Subcutaneous abdominal adipose tissue (tissue), 5 donors: ENCODE data around the gene FBN2.
"Not testable (repeated sequence)": the region's sequence is repeated elsewhere in the genome, so short reads cannot be mapped to it uniquely, and the experiment has no call there.

Source experiments
- H3K27ac ChIP-seq: one replicate; pipeline ENCODE4 v1.7.0; 2013; ENCODE audit warnings: low read depth, mild to moderate bottlenecking, inconsistent platforms, low read length, moderate library complexity
- H3K27me3 ChIP-seq, 5 donors: one replicate each; pipeline ENCODE4 v1.7.0; 2013; ENCODE audit warnings: low read length in 5 of 5, inconsistent platforms in 1 of 5; ENCODE audit not compliant: control insufficient read depth in 5 of 5, insufficient read depth in 4 of 5
- H3K36me3 ChIP-seq, 5 donors: one replicate each; pipeline ENCODE4 v1.7.0; 2013; ENCODE audit warnings: low read length in 5 of 5; ENCODE audit not compliant: control insufficient read depth in 5 of 5, insufficient read depth in 5 of 5
- H3K4me1 ChIP-seq, 5 donors: one replicate each; pipeline ENCODE4 v1.7.0; 2013; ENCODE audit warnings: low read length in 5 of 5, mild to moderate bottlenecking in 3 of 5, moderate library complexity in 1 of 5; ENCODE audit not compliant: control insufficient read depth in 5 of 5, insufficient read depth in 5 of 5
- H3K4me3 ChIP-seq, 5 donors: one replicate each; pipeline ENCODE4 v1.7.0; 2013; ENCODE audit warnings: low read length in 5 of 5, low read depth in 1 of 5
- H3K9ac ChIP-seq, 5 donors: one replicate each; pipeline ENCODE4 v1.7.0; 2013; ENCODE audit warnings: low read length in 5 of 5, mild to moderate bottlenecking in 4 of 5, moderate library complexity in 3 of 5
- H3K9me3 ChIP-seq, 5 donors: one replicate each; pipeline ENCODE4 v1.7.0; 2013; ENCODE audit warnings: low read length in 5 of 5; ENCODE audit not compliant: control insufficient read depth in 5 of 5
- donor health status: healthy.
- donor health status: healthy.
- donor health status: healthy.
- donor health status: healthy.
- donor health status: healthy.

The FBN2 gene

DNA sequence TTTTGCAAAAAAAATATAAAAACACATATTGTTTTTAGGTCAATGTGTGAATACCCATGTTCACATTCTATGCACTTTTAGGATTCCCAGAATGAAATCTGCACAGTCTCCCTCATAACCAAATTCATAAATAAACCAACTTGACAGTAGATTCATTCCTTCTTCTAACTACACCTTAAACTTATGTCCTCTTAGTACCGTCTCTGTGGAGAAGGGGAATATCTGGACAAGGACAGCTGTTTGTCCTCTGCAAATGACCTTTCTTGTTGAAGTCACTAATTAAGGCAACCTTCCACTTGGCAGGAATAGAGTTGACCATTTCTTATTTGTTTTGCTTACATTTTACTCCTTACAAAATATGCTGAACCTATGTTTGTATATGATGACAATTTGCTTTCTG lies 71.1 kb downstream of the FBN2 start:
- Histone ChIP-seq H3K9ac (no peak overlapping the region), H3K4me1 (no peaks in the 10 kb centered on the region), H3K36me3 (no peaks in the 10 kb centered on the region), H3K27me3 (no peaks in the 10 kb centered on the region), H3K4me3 (no peak overlapping the region), H3K27ac (no peak overlapping the region), H3K9me3 (no peaks in the 10 kb centered on the region)

DNA sequence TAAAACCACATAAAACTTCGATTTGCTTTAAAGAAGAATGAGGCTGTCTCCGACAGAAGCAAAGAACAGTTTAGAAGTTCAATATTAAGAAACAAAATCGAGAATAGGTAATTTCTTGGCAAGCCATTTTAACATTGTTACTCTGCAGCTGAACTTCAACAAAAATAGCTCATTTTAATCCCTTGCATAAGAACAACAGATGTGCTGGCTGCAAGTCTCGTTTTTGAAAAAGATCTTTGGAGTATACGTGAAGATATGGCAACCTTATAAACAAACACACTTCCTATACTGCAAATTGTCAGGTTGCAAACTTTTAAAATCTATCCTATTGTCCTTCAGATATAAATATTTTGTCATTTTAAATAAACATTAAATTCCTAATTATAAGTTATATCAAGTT lies 71.5 kb downstream of the FBN2 start:
- H3K9ac ChIP-seq = no peak overlapping the region
- no peaks in the 10 kb centered on the region for H3K27me3 ChIP-seq
- no peaks in the 10 kb centered on the region for H3K36me3 ChIP-seq
- no peak overlapping the region for H3K4me3 ChIP-seq
- no peak overlapping the region for H3K27ac ChIP-seq
- no peaks in the 10 kb centered on the region for H3K9me3 ChIP-seq
- no peaks in the 10 kb centered on the region for H3K4me1 ChIP-seq

DNA sequence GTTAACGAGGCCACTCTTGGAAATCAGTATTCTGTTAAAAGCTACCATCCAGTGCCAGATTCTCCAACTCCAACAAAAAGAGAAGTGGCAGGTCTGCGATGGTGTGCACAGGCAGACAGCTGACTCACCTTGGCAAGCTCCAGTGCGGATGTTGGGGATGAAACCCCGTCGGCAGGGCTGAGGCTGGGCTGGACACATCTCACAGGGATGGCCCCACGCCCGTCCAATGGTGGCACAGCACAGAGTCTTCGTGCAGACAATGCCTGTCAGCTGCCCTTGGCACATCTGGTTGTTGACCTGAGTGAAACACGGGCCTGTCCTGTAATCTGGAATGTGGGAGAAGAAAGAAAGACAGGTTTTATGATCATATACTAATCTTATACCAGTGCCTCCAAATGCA lies 73.4 kb downstream of the FBN2 start:
- Histone ChIP-seq H3K9ac (no peak overlapping the region), H3K4me1 (no peaks in the 10 kb centered on the region), H3K36me3 (no peaks in the 10 kb centered on the region), H3K27me3 (no peaks in the 10 kb centered on the region), H3K4me3 (no peak overlapping the region), H3K27ac (no peak overlapping the region), H3K9me3 (peaks cover 0 to 2% (median 0%) of the 10 kb centered on the region in 5 donors)

DNA sequence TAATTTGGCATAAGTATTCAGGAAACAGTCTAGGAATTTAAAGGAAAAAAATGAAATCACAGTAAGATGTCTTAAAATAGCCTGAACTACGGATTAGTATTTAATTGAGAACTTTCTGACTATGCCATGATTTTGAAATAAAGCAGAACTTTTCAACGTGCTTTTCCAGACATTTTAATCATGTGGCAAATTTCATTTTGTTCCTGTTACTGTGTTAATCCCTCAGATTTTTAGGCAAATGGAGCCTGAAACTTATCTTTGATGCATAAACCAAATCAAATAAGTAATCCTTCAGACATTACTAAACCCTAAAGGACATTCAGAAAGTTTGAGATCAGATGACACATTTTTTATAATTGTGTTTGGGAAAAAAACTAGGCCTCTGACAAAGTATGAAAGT lies 75.7 kb downstream of the FBN2 start:
- Histone ChIP-seq H3K27me3 (no peaks in the 10 kb centered on the region), H3K36me3 (no peaks in the 10 kb centered on the region), H3K9me3 (peaks cover 0 to 2% (median 0%) of the 10 kb centered on the region in 5 donors), H3K4me3 (no peak overlapping the region), H3K27ac (no peak overlapping the region), H3K9ac (no peak overlapping the region), H3K4me1 (no peaks in the 10 kb centered on the region)

DNA sequence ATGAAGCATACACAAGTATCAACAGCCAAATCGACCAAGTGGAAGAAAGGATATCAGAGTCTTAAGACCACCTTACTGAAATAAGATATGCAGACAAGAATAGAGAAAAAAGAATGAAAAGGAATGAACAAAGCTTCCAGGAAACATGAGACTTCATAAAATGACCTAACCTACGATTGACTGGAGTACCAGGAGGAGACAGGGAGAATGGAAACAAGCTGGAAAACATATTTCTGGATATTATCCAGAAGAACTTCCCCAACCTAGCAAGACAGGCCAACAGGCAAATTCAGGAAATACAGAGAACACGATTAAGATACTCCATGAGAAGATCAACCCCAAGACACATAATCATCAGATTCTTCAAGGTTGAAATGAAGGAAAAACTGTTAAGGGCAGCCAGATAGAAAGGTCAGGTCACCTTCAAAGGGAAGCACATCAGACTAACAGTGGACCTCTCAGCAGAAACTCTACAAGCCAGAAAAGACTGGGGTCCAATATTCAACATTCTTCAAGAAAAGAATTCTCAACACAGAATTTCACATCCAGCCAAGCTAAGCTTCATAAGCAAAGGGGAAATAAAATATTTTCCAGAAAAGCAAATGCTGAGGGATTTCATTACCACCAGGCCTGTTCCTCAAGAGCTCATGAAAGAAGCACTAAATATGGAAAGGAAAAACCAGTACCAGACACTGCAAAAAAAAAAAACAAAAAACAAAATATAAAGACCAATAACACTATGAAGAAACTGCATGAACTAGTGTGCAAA lies 80.7 kb downstream of the FBN2 start:
- H3K9me3 ChIP-seq, H3K4me3 ChIP-seq, H3K27me3 ChIP-seq, H3K4me1 ChIP-seq, H3K9ac ChIP-seq, H3K27ac ChIP-seq, H3K36me3 ChIP-seq: not testable (repeated sequence)

DNA sequence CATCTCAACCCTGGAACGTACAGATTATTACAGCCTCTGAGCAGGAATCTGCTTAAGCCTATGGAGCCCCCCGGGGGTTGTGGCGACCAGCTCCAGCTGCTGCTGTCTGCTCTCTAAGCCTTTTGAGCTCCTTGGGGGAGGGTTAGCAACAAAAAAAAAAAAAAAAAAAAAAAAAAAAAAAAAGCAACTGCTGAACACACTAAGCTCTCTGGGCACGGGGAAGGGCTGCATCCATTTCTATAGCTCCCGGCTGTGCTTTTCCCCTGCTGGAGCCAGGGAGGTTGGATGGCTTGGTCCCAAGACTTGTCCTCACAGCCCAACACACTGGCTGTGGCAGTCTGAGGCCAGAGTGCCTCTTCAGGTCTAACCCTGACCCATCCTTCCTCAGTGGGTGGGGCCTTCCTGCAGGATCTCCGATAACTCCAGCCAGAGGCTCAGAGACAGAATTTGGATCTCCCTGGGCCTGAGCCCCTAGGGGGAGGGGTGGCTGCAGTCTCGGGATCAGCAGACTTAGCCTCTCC lies 82.1 kb downstream of the FBN2 start:
- no peak overlapping the region for H3K9ac ChIP-seq
- H3K36me3 ChIP-seq = no peaks in the 10 kb centered on the region
- peaks cover 0 to 2% (median 0%) of the 10 kb centered on the region in 5 donors for H3K9me3 ChIP-seq
- H3K4me1 ChIP-seq = no peaks in the 10 kb centered on the region
- H3K27ac ChIP-seq = no peak overlapping the region
- no peak overlapping the region for H3K4me3 ChIP-seq
- no peaks in the 10 kb centered on the region for H3K27me3 ChIP-seq

DNA sequence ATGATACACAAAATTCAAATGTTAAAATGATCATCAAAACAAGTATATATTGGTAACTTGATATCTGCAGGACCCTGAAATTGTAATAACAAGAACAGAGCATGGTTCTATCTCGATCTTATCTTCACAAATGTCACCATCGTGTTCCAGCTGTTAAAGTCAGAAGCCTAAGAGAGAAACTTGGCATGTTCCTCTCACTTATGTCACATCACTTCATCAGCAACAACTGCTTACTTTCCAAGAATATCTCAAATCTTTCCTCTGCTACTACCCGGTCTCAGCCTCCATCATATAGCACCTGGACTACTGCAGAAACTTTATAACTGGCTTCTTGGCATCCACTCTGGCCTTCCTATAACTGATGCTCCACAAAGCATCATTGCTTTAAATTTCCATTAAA lies 84.9 kb downstream of the FBN2 start:
- no peaks in the 10 kb centered on the region for H3K4me1 ChIP-seq
- H3K9me3 ChIP-seq = peaks cover 0 to 3% (median 0%) of the 10 kb centered on the region in 5 donors
- no peak overlapping the region for H3K9ac ChIP-seq
- H3K27me3 ChIP-seq = no peaks in the 10 kb centered on the region
- no peak overlapping the region for H3K27ac ChIP-seq
- H3K36me3 ChIP-seq = no peaks in the 10 kb centered on the region
- no peak overlapping the region for H3K4me3 ChIP-seq

DNA sequence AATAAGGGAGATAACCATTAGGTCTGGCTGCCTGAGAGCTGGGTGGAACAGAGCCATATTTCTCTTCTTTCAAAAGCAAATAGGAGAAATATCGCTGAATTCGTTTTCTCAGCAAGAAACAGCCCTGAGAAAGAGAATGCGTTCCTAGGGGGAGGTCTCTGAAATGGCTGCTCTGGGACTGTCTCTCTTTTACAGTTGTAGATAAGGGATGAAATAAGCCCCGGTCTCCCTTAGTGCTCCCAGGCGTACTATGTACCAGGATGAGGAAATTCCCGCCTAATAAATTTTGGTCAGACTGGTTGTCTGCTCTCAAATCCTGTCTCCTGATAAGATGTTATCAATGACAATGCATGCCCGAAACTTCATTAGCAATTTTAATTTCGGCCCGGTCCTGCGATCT lies 90.8 kb downstream of the FBN2 start:
- H3K36me3 ChIP-seq, H3K27ac ChIP-seq, H3K9ac ChIP-seq, H3K4me1 ChIP-seq, H3K27me3 ChIP-seq, H3K4me3 ChIP-seq: not testable (repeated sequence)
- H3K9me3 ChIP-seq = peaks cover 0 to 10% (median 3%) of the 10 kb centered on the region in 5 donors

DNA sequence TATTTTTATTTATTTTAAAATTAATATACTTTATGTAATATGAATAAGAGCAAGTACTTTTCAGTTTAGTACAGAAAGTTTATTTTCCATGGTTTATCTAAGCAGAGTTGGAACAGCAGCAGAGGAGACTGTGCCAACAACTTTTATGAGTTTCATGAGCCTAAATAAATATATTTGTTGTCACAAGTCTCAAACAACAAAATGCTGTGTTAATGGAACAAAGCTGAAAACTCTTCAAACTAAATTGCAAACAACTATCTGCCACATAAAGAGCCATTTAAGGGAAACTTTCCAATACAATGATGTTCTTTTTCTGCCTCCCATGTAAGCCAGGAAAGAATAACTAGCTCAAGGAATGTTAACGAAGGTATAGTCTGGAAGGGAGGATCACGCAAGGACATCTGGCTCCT lies 96.1 kb downstream of the FBN2 start:
- no peaks in the 10 kb centered on the region for H3K27me3 ChIP-seq
- H3K27ac ChIP-seq = no peak overlapping the region
- no peaks in the 10 kb centered on the region for H3K36me3 ChIP-seq
- H3K4me1 ChIP-seq = no peaks in the 10 kb centered on the region
- H3K4me3 ChIP-seq = no peak overlapping the region
- H3K9ac ChIP-seq = no peak overlapping the region
- H3K9me3 ChIP-seq = peaks cover 0 to 2% (median 0%) of the 10 kb centered on the region in 5 donors

DNA sequence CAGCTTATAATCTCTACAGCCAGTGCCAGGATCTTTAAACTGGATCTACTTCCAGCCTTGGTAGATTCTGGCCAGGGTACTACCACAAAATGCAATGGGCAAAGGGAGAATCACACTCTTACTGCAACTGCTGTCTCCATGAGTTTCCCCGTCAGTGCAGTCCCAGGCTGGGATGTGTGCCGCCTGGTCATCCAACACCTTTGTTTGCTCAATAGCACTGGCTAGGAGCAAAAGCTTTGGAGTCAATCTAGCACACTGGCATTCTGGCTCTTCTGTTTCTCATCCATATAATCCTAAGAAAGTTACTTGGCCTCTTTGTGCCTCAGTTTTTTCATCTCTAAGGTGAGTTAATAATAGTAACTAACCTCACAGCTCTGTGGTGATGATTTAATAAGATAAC lies 96.9 kb downstream of the FBN2 start:
- H3K36me3 ChIP-seq = no peaks in the 10 kb centered on the region
- no peak overlapping the region for H3K4me3 ChIP-seq
- H3K4me1 ChIP-seq = no peaks in the 10 kb centered on the region
- H3K27ac ChIP-seq = no peak overlapping the region
- no peak overlapping the region for H3K9ac ChIP-seq
- H3K9me3 ChIP-seq = no peaks in the 10 kb centered on the region
- H3K27me3 ChIP-seq = no peaks in the 10 kb centered on the region
